ENCODE data around the gene MT3.

MT3 gene

DNA sequence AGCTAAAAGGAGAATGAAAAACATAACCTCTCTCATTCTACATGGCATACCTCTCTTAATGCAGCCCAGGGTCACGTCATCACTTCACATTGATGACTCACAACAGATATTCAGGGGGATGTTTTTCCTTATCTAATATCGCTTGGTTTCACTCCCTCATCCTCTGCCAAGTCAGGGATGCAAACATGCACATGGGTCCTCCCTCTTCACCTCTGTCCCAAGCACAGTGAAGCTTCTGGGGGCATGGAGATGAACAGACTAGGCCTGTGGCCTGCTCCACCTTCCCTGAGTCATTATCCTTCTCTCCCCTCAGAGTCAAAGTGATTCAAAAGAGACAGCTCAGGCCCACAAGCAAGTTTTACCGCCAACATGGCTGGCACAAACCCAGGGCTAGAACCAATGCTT, 16.7 kb downstream of the MT3 start:
- peak; percentile 77 for DNase-seq (ENCODE audit: low read depth)
- no peak overlapping the region for H3K4me3 ChIP-seq (replicated peaks; ENCODE audit: low read depth, low read length)
- TF ChIP-seq, protein P1, sequence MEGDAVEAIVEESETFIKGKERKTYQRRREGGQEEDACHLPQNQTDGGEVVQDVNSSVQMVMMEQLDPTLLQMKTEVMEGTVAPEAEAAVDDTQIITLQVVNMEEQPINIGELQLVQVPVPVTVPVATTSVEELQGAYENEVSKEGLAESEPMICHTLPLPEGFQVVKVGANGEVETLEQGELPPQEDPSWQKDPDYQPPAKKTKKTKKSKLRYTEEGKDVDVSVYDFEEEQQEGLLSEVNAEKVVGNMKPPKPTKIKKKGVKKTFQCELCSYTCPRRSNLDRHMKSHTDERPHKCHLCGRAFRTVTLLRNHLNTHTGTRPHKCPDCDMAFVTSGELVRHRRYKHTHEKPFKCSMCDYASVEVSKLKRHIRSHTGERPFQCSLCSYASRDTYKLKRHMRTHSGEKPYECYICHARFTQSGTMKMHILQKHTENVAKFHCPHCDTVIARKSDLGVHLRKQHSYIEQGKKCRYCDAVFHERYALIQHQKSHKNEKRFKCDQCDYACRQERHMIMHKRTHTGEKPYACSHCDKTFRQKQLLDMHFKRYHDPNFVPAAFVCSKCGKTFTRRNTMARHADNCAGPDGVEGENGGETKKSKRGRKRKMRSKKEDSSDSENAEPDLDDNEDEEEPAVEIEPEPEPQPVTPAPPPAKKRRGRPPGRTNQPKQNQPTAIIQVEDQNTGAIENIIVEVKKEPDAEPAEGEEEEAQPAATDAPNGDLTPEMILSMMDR (IDR thresholded peaks at IDR 0.05; ENCODE audit: low read length, missing control alignments) = no peak

DNA sequence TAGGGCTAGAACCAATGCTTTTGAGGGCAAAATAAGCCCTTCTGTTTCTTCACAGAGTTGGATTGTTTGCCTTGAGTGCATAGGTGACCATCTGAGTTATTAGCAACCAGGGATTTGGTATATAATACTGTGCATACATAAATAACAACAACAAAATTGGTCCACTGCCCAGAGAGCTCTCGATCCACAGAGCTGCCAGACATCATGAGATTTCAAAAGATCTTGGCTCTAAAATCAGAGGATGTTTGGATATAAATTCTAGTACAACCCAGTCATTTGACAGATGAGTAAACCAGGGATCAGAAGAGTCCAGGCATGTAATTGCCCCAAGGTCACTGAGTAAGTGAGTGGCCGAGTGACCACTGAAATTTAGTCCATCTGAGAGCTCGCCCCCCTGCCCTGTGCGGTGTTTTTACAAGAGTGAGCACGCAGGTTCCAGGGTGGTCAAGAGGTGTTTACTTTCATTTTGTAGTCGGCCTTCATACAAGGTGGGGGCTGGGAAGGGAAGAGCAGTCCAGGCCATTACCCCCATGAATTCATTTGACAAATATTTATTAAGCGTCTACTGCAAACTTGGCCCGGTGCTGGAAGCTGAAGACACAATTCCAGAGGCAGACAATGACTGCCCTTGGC, 17.3 kb downstream of the MT3 start:
- TF ChIP-seq, protein P1 (IDR thresholded peaks at IDR 0.05; ENCODE audit: low read length, missing control alignments) = no peak
- H3K4me3 ChIP-seq (replicated peaks; ENCODE audit: low read depth, low read length) = peak overlapping the region; percentile 23
- peak; percentile 93 for DNase-seq (ENCODE audit: low read depth)

DNA sequence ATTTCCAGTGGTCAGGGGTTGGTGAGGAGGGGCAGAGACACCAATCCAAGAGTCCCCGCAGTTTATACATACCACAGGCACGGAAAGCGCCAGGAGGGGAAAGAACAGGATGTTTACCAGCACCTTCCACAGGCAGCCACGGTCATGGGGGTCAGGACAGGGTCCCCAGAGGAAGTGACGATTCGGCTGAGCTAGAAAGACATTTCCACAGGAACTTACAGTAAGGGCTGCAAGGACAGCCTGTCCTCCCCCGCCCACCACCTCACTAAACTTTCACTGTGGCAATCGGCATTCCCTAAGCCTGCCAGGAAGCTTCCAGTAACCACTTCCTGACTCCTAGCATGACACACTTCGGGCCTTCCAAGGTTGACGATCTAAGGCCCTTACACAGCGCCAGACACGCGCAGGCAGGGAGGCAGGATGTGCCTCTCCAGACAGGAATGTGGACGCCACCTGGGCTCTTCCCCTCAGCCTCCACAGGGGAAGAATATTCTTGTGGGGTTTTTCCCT, 17.8 kb downstream of the MT3 start:
- TF ChIP-seq, protein P1 (IDR thresholded peaks at IDR 0.05; ENCODE audit: low read length, missing control alignments) = no peak
- peak; percentile 99 for DNase-seq (ENCODE audit: low read depth)
- H3K4me3 ChIP-seq (replicated peaks; ENCODE audit: low read depth, low read length) = peak overlapping the region; percentile 23

DNA sequence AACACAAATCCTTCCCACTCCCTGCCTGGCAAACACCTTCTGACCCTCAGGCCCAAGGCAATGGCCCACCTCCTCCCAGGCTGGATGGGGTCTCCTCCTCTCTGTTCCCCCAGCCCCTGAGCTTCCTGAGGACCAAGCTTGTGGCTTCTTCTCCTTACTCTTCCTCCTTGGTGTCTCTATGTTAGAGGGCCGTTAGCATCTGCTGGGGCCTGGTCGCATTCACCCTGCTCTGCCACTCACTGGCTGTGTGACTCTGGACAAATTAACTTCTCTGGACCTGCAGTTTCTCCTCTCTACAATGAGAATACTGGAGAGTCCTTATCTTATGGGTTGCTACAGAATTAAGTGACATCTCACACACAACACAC, 18.3 kb downstream of the MT3 start:
- H3K4me3 ChIP-seq (replicated peaks; ENCODE audit: low read depth, low read length) = peak overlapping the region; percentile 32
- DNase-seq (ENCODE audit: low read depth) = no peak
- TF ChIP-seq, protein P1 (IDR thresholded peaks at IDR 0.05; ENCODE audit: low read length, missing control alignments) = no peak

DNA sequence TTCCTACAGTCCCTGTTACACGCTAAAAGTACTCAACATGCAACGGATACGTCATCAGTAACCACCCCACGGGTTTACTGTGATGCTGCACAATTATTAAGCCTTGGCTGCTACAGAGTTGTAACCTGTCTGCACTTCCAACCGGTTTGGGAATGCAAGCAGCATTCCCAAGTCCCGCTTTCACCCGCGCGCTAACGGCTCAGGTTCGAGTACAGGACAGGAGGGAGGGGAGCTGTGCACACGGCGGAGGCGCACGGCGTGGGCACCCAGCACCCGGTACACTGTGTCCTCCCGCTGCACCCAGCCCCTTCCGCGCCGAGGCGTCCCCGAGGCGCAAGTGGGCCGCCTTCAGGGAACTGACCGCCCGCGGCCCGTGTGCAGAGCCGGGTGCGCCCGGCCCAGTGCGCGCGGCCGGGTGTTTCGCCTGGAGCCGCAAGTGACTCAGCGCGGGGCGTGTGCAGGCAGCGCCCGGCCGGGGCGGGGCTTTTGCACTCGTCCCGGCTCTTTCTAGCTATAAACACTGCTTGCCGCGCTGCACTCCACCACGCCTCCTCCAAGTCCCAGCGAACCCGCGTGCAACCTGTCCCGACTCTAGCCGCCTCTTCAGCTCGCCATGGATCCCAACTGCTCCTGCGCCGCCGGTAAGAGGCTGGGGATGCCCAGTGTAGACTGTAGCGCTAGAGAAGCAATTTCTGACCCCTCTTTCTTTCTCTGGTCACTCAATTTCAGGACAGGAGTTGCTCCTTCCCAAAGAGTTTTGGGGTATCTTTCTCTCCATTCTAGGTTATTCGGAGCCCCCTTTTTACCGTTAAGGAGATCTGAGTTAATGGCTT, 18.9 kb downstream of the MT3 start, which contains the start of gene MT2A:
Gene MT2A (plus strand): TSS at position 542 of the 833 bp plus-strand sequence. CDS start 72 bp downstream, at position 614.
- peak within 1 kb of the TSS; percentile 89 for H3K4me3 ChIP-seq (replicated peaks; ENCODE audit: low read depth, low read length)
- TF ChIP-seq, protein P1 (IDR thresholded peaks at IDR 0.05; ENCODE audit: low read length, missing control alignments) = no peak
- peak; percentile 97 for DNase-seq (ENCODE audit: low read depth)

DNA sequence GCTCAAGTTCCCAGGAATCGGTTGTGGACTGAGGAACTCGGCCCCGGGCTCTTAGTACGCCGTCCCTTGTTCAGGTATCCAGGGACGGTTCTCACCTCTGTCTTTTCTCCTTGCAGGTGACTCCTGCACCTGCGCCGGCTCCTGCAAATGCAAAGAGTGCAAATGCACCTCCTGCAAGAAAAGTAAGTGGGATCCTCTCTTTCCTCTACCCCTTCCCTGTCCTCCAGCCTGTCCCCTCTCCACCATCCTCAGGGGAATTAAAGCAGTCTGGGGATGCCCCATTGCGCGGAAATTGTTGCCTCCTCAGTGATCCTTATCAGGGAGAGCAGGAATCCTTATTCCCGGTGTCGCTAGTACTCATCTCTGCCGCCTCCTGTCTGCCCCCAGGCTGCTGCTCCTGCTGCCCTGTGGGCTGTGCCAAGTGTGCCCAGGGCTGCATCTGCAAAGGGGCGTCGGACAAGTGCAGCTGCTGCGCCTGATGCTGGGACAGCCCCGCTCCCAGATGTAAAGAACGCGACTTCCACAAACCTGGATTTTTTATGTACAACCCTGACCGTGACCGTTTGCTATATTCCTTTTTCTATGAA, 19.6 kb downstream of the MT3 start:
- DNase-seq (ENCODE audit: low read depth) = peak; percentile 24
- H3K4me3 ChIP-seq (replicated peaks; ENCODE audit: low read depth, low read length) = peak overlapping the region; percentile 89
- TF ChIP-seq, protein P1 (IDR thresholded peaks at IDR 0.05; ENCODE audit: low read length, missing control alignments) = no peak

Data from fibroblast of pulmonary artery (primary cell).